ENCODE measurements around the gene FAM118A. TPM values are rescaled to one million over a fixed set of nuclear protein-coding genes. Genes with fewer than 3 reads are reported as not detected.

FAM118A gene
- total and polyA plus RNA-seq, 2 experiments from 2014 or later: 227 to 240 TPM

GRCh38 chr22:45308957-45309421, 745 bp upstream of the FAM118A start:
- peak overlapping the region; percentile 73 for H3K27ac ChIP-seq
- H3K9me3 ChIP-seq (ENCODE audit: low read depth): no peaks in the 10 kb centered on the region
- H3K4me1 ChIP-seq (ENCODE audit: low read depth): peaks cover 15% of the 10 kb centered on the region
- no peak for TF ChIP-seq CTCF (IDR thresholded peaks at IDR 0.05; ENCODE audit: low read depth, low read length)
- peak overlapping the region; percentile 87 for H3K4me3 ChIP-seq
- no peak for DNase-seq (ENCODE audit: low read depth in 1 of 2, low spot score in 1 of 2)
- H3K27me3 ChIP-seq: no peaks in the 10 kb centered on the region
- no peaks in the 10 kb centered on the region for H3K36me3 ChIP-seq

- H3K4me1 ChIP-seq (ENCODE audit: low read depth): peaks cover 28% of the 10 kb centered on the region
- no peak for DNase-seq (ENCODE audit: low read depth in 1 of 2, low spot score in 1 of 2)
- peak overlapping the region; percentile 87 for H3K4me3 ChIP-seq
- H3K9me3 ChIP-seq (ENCODE audit: low read depth): no peaks in the 10 kb centered on the region
- TF ChIP-seq CTCF (IDR thresholded peaks at IDR 0.05; ENCODE audit: low read depth, low read length): no peak
- H3K27ac ChIP-seq: peak overlapping the region; percentile 73
- H3K36me3 ChIP-seq: no peaks in the 10 kb centered on the region
- H3K27me3 ChIP-seq: no peaks in the 10 kb centered on the region
Observed at GRCh38 chr22:45310331-45310976, 720 bp downstream of the FAM118A start.

- Histone ChIP-seq H3K4me1 (ENCODE audit: low read depth) (peaks cover 30% of the 10 kb centered on the region), H3K27ac (no peak overlapping the region), H3K4me3 (peak overlapping the region; percentile 87), H3K27me3 (no peaks in the 10 kb centered on the region), H3K36me3 (no peaks in the 10 kb centered on the region), H3K9me3 (ENCODE audit: low read depth) (no peaks in the 10 kb centered on the region)
- no peak for DNase-seq (ENCODE audit: low read depth in 1 of 2, low spot score in 1 of 2)
- no peak for TF ChIP-seq CTCF (IDR thresholded peaks at IDR 0.05; ENCODE audit: low read depth, low read length)
Observed at GRCh38 chr22:45310977-45311531, 1.3 kb downstream of the FAM118A start.

GRCh38 chr22:45312415-45312814, 2.7 kb downstream of the FAM118A start:
- H3K27ac ChIP-seq: peak overlapping the region; percentile 58
- no peak for TF ChIP-seq CTCF (IDR thresholded peaks at IDR 0.05; ENCODE audit: low read depth, low read length)
- H3K36me3 ChIP-seq: no peaks in the 10 kb centered on the region
- no peaks in the 10 kb centered on the region for H3K9me3 ChIP-seq (ENCODE audit: low read depth)
- no peak overlapping the region for H3K4me3 ChIP-seq
- no peaks in the 10 kb centered on the region for H3K27me3 ChIP-seq
- DNase-seq (ENCODE audit: low read depth in 1 of 2, low spot score in 1 of 2): no peak
- peaks cover 44% of the 10 kb centered on the region for H3K4me1 ChIP-seq (ENCODE audit: low read depth)

GRCh38 chr22:45312856-45313255, 3.1 kb downstream of the FAM118A start:
- no peaks in the 10 kb centered on the region for H3K27me3 ChIP-seq
- H3K9me3 ChIP-seq (ENCODE audit: low read depth): no peaks in the 10 kb centered on the region
- peaks cover 48% of the 10 kb centered on the region for H3K4me1 ChIP-seq (ENCODE audit: low read depth)
- H3K4me3 ChIP-seq: no peak overlapping the region
- no peak for DNase-seq (ENCODE audit: low read depth in 1 of 2, low spot score in 1 of 2)
- peak overlapping the region; percentile 58 for H3K27ac ChIP-seq
- no peaks in the 10 kb centered on the region for H3K36me3 ChIP-seq
- no peak for TF ChIP-seq CTCF (IDR thresholded peaks at IDR 0.05; ENCODE audit: low read depth, low read length)
